ENCODE measurements around the gene PRR7. TPM values are rescaled to one million over a fixed set of nuclear protein-coding genes. Genes with fewer than 3 reads are reported as not detected.

The PRR7 gene
- total and polyA plus RNA-seq, 2 of the 4 experiments (the other 2 are of a cell fraction), result 1.1 to 10.1 TPM

DNA sequence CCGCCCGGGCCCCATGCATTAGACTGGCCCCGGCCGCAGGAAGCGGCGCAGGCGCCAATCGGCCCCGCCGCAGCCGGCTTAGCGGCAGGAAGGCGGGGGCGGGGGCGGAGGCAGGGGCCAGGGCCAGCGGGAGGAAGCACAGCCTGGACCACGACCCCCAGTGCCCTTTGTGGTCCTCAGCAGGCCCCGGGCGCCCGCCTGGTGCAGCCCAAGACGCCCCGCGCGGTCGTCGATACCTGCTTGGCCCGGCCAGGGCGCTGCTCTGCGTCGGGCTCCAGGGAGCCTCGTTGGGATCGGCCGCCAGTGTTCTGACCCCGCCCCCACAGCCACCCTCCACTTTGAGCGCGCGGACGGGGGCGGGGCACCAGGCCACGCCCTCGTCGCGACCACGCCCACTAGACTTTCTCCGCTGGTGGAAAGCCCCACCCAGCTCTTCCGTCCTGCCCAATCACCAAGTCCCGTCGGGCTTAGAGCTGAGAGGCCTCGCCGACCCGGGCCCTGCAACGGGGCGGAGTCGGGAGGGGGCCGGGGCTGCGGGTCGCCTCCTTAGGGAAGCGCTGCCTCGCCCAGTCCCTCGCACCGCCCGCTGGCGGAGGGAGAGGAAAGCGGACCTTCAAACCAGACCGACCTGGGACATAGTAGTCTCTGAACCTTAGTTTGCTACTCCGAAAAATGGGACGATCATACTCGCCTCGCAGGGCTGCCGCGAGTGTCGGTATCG is 50.8 kb downstream of the PRR7 start, which contains the start of gene PDLIM7 (continued):
- TF ChIP-seq, protein P1, sequence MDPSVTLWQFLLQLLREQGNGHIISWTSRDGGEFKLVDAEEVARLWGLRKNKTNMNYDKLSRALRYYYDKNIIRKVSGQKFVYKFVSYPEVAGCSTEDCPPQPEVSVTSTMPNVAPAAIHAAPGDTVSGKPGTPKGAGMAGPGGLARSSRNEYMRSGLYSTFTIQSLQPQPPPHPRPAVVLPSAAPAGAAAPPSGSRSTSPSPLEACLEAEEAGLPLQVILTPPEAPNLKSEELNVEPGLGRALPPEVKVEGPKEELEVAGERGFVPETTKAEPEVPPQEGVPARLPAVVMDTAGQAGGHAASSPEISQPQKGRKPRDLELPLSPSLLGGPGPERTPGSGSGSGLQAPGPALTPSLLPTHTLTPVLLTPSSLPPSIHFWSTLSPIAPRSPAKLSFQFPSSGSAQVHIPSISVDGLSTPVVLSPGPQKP (IDR thresholded peaks at IDR 0.05; ENCODE audit: borderline replicate concordance, low read depth, low read length), result no peak
- TF ChIP-seq, protein P2, sequence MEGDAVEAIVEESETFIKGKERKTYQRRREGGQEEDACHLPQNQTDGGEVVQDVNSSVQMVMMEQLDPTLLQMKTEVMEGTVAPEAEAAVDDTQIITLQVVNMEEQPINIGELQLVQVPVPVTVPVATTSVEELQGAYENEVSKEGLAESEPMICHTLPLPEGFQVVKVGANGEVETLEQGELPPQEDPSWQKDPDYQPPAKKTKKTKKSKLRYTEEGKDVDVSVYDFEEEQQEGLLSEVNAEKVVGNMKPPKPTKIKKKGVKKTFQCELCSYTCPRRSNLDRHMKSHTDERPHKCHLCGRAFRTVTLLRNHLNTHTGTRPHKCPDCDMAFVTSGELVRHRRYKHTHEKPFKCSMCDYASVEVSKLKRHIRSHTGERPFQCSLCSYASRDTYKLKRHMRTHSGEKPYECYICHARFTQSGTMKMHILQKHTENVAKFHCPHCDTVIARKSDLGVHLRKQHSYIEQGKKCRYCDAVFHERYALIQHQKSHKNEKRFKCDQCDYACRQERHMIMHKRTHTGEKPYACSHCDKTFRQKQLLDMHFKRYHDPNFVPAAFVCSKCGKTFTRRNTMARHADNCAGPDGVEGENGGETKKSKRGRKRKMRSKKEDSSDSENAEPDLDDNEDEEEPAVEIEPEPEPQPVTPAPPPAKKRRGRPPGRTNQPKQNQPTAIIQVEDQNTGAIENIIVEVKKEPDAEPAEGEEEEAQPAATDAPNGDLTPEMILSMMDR (conservative IDR thresholded peaks at IDR 0.05; ENCODE audit: low read depth, low read length), result no peak
- no peak for TF ChIP-seq MXI1 (IDR thresholded peaks at IDR 0.05; ENCODE audit: borderline replicate concordance, low read depth, low read length)

Measured in IMR-90 (cell line).